Activated T-helper 9 cell treated with anti-CD3 and anti-CD28 coated beads, Interleukin-2, amount 50 U/mL, for 16 hours (primary cell): ENCODE data around the gene SUPT3H.

Experiments used
- DNase-seq: peaks from one replicate; pipeline ENCODE4 v3.0.0-alpha.2; 2020; ENCODE audit warnings: low read depth

The SUPT3H gene

DNA sequence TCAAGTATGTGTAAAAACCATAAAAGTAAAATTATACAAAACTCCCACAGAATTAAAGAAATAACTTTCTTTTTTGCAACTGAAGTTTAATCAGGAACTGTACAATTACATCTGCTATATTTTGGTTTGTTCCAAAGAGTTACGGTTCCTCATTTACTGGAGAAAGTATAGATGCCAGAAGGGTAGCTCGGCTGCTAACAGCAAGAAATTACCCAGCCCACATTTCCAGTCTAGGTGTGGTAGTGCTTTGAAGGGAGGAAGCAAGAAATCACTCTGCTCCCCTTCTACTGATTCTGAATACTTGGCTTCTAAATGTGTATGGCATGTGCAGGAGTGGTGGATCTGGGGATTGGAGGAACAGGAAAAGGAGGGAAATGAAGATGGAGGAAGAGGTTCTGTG is 549.0 kb downstream of the SUPT3H start:
- DNase-seq = no peak

- no peak for DNase-seq
Measured at GRCh38 chr6:44826025-44826676, 551.6 kb downstream of the SUPT3H start.

DNA sequence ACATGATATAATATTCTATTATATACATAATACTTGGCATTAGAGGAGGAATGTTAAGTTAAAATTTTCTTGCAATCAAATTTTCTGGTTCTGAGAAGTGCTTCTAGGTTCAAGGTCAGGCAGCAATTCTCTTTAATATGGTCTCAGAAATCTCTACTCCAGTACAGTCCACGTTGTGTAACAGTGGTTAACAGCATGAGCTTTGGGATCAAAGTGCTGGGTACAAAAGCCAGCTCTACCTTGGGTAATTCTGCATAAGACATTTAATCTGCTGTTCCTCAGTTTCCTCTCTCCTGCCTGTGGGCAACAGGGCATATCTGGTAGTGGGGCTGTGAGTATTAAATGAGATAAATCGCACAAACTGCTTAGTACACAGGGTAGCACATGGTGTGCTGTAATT is 552.5 kb downstream of the SUPT3H start:
- no peak for DNase-seq

DNA sequence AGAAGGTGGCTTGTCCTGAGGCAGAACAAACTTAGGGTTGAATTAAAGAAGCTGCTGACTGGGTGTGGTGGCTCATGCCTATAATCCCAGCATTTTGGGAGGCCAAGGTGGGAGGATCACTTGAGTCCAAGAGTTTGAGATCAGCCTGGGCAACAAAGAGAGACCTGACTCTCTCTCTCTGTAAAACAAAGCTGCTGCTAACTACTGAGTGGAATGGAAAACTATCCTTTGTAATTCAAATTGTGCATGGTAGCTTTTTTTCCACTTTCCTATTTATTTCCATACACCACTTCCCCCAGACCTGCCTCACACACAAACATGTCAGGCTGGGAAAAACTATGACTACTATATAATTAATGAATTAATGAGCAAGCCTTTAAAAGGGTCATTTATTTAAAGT is 553.2 kb downstream of the SUPT3H start:
- no peak for DNase-seq

- DNase-seq = no peak
Measured at GRCh38 chr6:44820759-44821158, 557.0 kb downstream of the SUPT3H start.

- no peak for DNase-seq
Measured at GRCh38 chr6:44820321-44820720, 557.4 kb downstream of the SUPT3H start.

DNA sequence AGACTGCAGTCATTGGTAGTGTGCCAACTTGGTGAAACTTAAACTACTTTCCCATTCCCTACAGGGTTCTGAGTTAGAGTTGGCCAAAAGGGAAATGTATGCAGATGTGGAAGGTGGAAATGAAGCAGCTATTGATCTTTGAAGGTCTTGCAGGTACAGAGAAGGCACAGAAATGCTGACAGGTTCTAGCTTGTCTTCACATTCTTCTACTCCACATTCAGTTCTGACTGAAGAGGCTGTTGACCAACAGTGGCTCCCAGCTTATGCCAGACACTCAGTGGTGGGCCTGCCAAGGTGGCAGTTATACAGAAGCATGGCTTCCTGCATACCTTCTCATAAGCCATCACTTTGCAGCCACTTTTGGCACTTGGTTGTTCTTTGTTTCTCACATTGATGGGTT is 566.3 kb downstream of the SUPT3H start:
- DNase-seq = no peak

- DNase-seq = no peak
Measured at GRCh38 chr6:44809258-44809657, 568.5 kb downstream of the SUPT3H start.

GRCh38 chr6:44808148-44808547 is 569.6 kb downstream of the SUPT3H start:
- DNase-seq = no peak

GRCh38 chr6:44806656-44807055 is 571.1 kb downstream of the SUPT3H start:
- DNase-seq = no peak

GRCh38 chr6:44805238-44805846 is 572.4 kb downstream of the SUPT3H start:
- DNase-seq = no peak

DNA sequence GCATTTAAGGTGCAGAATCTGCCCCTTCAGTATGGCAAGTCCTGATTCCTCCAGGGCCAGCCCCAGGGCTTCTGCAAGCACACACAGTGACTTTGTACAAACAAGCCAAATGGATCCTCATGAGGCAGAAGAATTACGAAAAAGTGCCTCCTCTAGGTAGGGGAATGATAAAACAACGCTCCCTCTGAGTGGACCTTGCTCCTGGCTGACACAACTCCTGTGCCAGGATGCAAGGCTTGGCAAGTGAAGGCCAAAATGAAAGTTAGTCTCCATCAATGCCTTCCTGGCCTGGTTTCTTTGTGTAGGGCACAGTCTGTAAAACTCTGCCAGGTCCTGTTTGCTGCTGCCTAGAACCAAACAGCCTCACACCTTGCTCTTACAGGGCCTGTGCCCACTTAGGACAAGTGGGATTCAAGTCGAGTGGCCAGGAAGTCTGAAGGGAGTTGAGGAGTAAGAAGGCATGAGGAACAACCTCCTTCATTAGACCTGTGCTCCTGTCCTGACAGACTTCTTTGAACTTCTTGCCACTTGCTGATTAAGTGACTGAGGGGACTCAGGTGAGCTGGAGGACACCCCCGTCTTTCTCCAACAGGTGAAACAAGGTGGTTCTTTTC is 573.1 kb downstream of the SUPT3H start:
- DNase-seq = no peak

DNA sequence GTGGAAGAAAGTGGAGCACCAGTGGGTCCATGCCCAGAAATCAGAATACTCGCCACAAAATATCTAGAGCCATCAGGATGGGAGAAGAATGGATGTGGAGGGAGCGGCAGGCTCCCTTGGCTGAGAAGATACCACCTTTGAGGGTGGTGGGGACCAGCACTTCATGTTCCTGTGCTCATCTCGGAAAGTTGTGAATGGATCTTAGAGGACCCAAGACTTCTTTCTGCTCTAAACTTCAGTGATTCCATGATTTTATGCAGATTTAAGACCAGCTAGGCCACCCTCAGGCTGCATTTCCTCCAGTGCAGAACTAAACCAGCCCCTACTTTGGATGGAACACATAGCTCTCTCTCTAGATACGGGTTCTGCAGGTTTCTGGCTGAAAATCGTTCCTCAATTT is 573.7 kb downstream of the SUPT3H start:
- no peak for DNase-seq

DNA sequence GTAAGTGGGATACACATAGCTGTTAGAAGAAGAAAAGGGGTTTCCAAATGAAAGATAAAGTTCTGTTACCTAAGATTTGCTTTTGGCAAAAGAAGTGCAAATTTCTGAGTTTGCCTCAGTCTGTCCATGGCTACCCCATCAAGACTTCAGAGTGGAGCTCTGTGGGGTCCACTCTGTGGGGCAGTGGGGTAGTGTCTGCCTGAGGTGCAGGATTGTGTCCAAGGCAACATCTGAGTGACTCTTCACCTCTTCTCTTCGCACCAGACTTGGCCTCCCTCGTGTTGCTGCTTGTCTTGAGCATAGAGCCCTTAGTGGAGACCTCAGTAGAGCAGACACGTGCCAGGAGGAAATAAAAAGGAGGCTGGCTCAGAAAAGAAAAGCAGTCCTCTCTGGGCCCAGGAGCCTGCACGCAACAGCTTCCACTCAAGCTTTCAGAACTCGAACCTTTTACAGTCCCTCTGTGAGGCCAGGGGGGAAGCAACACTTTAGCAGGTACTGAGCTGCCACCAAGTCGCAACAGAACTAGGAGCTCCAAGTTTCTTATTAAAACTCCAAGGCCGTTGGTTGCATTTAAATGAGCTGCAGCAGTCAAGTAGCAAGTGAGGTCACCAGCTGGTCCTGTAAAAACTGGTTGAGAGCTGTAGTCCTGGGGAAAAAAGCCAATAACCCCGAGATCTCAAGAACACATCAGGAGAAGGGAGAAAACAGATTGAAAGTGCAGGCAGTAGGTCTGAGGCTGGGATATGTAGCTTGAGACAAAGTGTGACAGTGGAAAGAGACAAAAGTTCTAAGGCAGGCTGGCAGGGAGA is 576.7 kb downstream of the SUPT3H start:
- no peak for DNase-seq

DNA sequence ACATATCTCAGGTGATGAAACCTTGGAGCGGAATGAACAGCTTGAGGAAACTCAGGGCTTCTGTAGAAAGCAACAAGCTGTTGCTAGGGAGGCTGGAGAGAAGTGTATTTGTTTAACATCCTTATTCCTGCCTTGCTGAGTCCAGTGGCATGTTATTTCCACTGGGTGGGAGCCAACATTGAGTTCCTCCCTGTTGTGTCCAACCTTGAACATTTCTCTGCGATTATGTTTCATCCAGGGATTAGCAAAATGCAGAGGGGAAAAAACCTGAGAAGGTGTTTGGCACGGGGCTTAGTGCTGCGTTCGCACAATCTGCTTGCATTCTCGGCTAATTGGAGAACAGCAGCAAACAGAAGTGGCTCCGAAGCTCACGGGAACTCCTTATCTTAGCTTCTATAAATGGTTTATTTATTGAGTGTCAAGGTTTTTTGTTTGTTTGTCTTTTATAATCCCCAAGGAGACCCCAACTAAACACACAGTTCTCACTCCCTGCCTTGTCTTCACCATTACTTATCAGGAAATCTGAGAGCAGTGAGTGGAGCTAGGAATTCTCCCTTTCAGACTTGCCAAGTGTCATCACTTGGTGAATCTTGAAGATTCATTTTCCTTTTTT is 577.5 kb downstream of the SUPT3H start:
- DNase-seq = no peak

- no peak for DNase-seq
Measured at GRCh38 chr6:44797746-44798145, 580.0 kb downstream of the SUPT3H start.

GRCh38 chr6:44795326-44795725 is 582.4 kb downstream of the SUPT3H start:
- no peak for DNase-seq

- DNase-seq = no peak
Measured at GRCh38 chr6:44789806-44790205, 587.9 kb downstream of the SUPT3H start.

DNA sequence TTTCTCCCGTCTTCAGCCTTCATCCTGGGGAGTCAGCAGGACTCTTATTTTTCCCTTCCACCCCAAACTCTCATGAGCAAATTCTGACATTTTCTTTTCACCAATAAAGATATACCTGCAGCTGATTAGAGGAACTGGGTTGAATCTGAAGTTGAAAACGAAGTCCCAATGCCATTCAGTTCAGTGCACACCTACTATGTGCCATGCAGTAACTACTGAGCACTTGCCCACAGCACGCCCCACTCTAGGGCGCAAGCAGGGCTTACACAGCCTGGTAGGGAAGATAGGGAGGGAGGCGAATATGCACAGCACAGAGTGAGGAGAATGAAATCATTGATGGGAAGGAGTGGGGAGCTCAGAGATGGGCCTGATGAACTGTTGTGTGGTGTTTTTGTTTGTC is 588.7 kb downstream of the SUPT3H start:
- no peak for DNase-seq

GRCh38 chr6:44788387-44788981 is 589.2 kb downstream of the SUPT3H start:
- no peak for DNase-seq

GRCh38 chr6:44787254-44787834 is 590.4 kb downstream of the SUPT3H start:
- DNase-seq = no peak

DNA sequence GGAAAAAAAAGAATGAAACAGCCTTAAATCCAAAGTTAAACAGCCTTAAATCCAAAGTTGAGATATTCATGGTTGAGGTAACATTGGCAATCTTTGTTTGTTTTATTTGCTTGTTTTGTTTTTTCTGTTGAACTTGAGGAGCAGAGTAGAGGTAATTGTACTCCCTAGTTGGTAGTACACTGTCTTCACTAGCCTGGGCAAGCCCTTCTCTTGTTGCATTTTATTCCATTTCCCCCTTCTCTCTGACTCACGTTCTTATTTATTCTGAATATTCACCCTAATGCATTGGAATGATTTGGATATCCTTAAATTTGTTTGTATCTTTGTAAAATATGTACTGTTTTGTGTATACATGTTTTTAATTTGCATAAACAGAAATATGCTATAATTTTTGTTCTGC is 592.6 kb downstream of the SUPT3H start:
- DNase-seq = no peak
